H9 (cell line): ENCODE data around the gene APLN. TPM values are rescaled to one million over a fixed set of nuclear protein-coding genes. Genes with fewer than 3 reads are reported as not detected.

Experiments used
- DNase-seq: peaks from one replicate; pipeline ENCODE4 v3.0.0-alpha.2; 2017
- H2AFZ ChIP-seq: one replicate; pipeline ENCODE4 v1.6.1; 2013; ENCODE audit warnings: mild to moderate bottlenecking, low read length, control low read depth, moderate library complexity
- H2AK5ac ChIP-seq: 2 replicates; pipeline ENCODE4 v1.6.1; 2013; ENCODE audit warnings: low read length, control low read depth, mixed read lengths; ENCODE audit not compliant: insufficient read length
- H2BK120ac ChIP-seq: one replicate; pipeline ENCODE4 v1.6.1; 2013; ENCODE audit warnings: low read depth, mild to moderate bottlenecking, low read length, control low read depth, inconsistent platforms; ENCODE audit not compliant: poor library complexity, severe bottlenecking
- H2BK12ac ChIP-seq: 2 replicates; pipeline ENCODE4 v1.6.1; 2013; ENCODE audit warnings: low read length, control low read depth, mixed read lengths, low read depth; ENCODE audit not compliant: insufficient read length
- H2BK15ac ChIP-seq: 2 replicates; pipeline ENCODE4 v1.6.1; 2013; ENCODE audit warnings: low read depth, low read length, control low read depth
- H2BK20ac ChIP-seq: one replicate; pipeline ENCODE4 v1.6.1; 2013; ENCODE audit warnings: low read depth, mild to moderate bottlenecking, low read length, control low read depth, inconsistent platforms; ENCODE audit not compliant: poor library complexity, severe bottlenecking
- H2BK5ac ChIP-seq: 2 replicates; pipeline ENCODE4 v1.6.1; 2013; ENCODE audit warnings: low read length, control low read depth, mixed read lengths; ENCODE audit not compliant: insufficient read length
- H3K14ac ChIP-seq: 2 replicates; pipeline ENCODE4 v1.6.1; 2013; ENCODE audit warnings: low read length, control low read depth; ENCODE audit not compliant: insufficient read depth
- H3K18ac ChIP-seq: 2 replicates; pipeline ENCODE4 v1.6.1; 2013; ENCODE audit warnings: low read depth, mild to moderate bottlenecking, mixed read lengths, low read length, control low read depth; ENCODE audit not compliant: insufficient read length
- H3K23ac ChIP-seq: 2 replicates; pipeline ENCODE4 v1.6.1; 2013; ENCODE audit warnings: low read length, control low read depth, mixed read lengths, low read depth; ENCODE audit not compliant: insufficient read length
- H3K23me2 ChIP-seq: 2 replicates; pipeline ENCODE4 v1.6.1; 2013; ENCODE audit warnings: low read depth, mild to moderate bottlenecking, mixed read lengths, low read length, control low read depth; ENCODE audit not compliant: insufficient read length, poor library complexity, severe bottlenecking
- H3K27ac ChIP-seq: 2 replicates; pipeline ENCODE4 v1.5.1; 2013; ENCODE audit warnings: low read length, control low read depth, mixed read lengths, low read depth; ENCODE audit not compliant: insufficient read length
- H3K27me3 ChIP-seq: 2 replicates; pipeline ENCODE4 v1.6.1; 2013; ENCODE audit warnings: low read length, control low read depth, inconsistent platforms; ENCODE audit not compliant: insufficient read depth
- H3K4ac ChIP-seq: 2 replicates; pipeline ENCODE4 v1.6.1; 2013; ENCODE audit warnings: low read depth, mild to moderate bottlenecking, control low read depth, inconsistent platforms, low read length, moderate library complexity
- H3K4me1 ChIP-seq: 2 replicates; pipeline ENCODE4 v1.6.1; 2013; ENCODE audit warnings: low read length, control low read depth, inconsistent platforms; ENCODE audit not compliant: insufficient read depth
- H3K4me2 ChIP-seq: 2 replicates; pipeline ENCODE4 v1.6.1; 2013; ENCODE audit warnings: low read length, control low read depth, mixed read lengths; ENCODE audit not compliant: insufficient read length, insufficient read depth
- H3K56ac ChIP-seq: 2 replicates; pipeline ENCODE4 v1.6.1; 2013; ENCODE audit warnings: low read depth, mild to moderate bottlenecking, mixed read lengths, low read length, control low read depth; ENCODE audit not compliant: insufficient read length
- H3K79me1 ChIP-seq: 2 replicates; pipeline ENCODE4 v1.6.1; 2013; ENCODE audit warnings: low read depth, mild to moderate bottlenecking, moderate library complexity, low read length, control low read depth, inconsistent platforms; ENCODE audit not compliant: insufficient read depth, poor library complexity, severe bottlenecking
- H3K79me2 ChIP-seq: 2 replicates; pipeline ENCODE4 v1.6.1; 2013; ENCODE audit warnings: low read length, control low read depth, inconsistent platforms; ENCODE audit not compliant: insufficient read depth
- H3K9ac ChIP-seq: 2 replicates; pipeline ENCODE4 v1.6.1; 2013; ENCODE audit warnings: low read length, control low read depth, mixed read lengths; ENCODE audit not compliant: insufficient read length; ENCODE audit errors: extremely low read depth
- H3K9me3 ChIP-seq: one replicate; pipeline ENCODE4 v1.6.1; 2013; ENCODE audit warnings: low read depth, low read length, inconsistent platforms; ENCODE audit not compliant: control insufficient read depth
- H3T11ph ChIP-seq: one replicate; pipeline ENCODE4 v1.6.1; 2013; ENCODE audit warnings: mild to moderate bottlenecking, low read length, control low read depth, inconsistent platforms
- H4K20me1 ChIP-seq: one replicate; pipeline ENCODE4 v1.6.1; 2013; ENCODE audit not compliant: control insufficient read depth, insufficient read length, insufficient read depth
- H4K5ac ChIP-seq: 2 replicates; pipeline ENCODE4 v1.6.1; 2013; ENCODE audit warnings: low read depth, mild to moderate bottlenecking, mixed read lengths, low read length, control low read depth; ENCODE audit not compliant: insufficient read length
- H4K8ac ChIP-seq: replicated peaks from 2 replicates; pipeline ENCODE4 v1.6.1; 2013; ENCODE audit warnings: low read length, control low read depth, mixed read lengths, low read depth; ENCODE audit not compliant: insufficient read length
- H4K91ac ChIP-seq: 2 replicates; pipeline ENCODE4 v1.6.1; 2013; ENCODE audit warnings: low read depth, mild to moderate bottlenecking, moderate library complexity, mixed read lengths, low read length, control low read depth; ENCODE audit not compliant: insufficient read length
- H3K27ac Mint-ChIP-seq, 3 experiments: 2 replicates in 2 of 3; 3 replicates in 1 of 3; pipeline ENCODE4 v1.8.0; 2020 to 2021; ENCODE audit warnings: mixed read lengths in 3 of 3, mild to moderate bottlenecking in 1 of 3, moderate library complexity in 1 of 3
- H3K27me3 Mint-ChIP-seq: 2 replicates; pipeline ENCODE4 v1.8.0; 2021; ENCODE audit warnings: low read depth, mild to moderate bottlenecking, moderate library complexity, mixed read lengths
- H3K36me3 Mint-ChIP-seq, 3 experiments: 2 replicates in 2 of 3; 3 replicates in 1 of 3; pipeline ENCODE4 v1.8.0; 2020 to 2021; ENCODE audit warnings: low read depth in 3 of 3, mixed read lengths in 3 of 3; ENCODE audit not compliant: insufficient read depth in 1 of 3
- H3K4me1 Mint-ChIP-seq, 2 experiments: 2 replicates each; pipeline ENCODE4 v1.8.0; 2020; ENCODE audit warnings: mixed read lengths in 2 of 2
- H3K4me3 Mint-ChIP-seq, 2 experiments: 2 replicates in 1 of 2; 3 replicates in 1 of 2; pipeline ENCODE4 v1.8.0; 2020 to 2021; ENCODE audit warnings: mild to moderate bottlenecking in 2 of 2, mixed read lengths in 2 of 2, moderate library complexity in 1 of 2
- H3K9me3 Mint-ChIP-seq, 2 experiments: 2 replicates in 1 of 2; 3 replicates in 1 of 2; pipeline ENCODE4 v1.8.0; 2020; ENCODE audit warnings: mild to moderate bottlenecking in 2 of 2, mixed read lengths in 2 of 2, moderate library complexity in 1 of 2
- WGBS: extraction: QIAGEN DNeasy Blood & Tissue Kit; methylation state at CpG from one replicate; pipeline ENCODE4 v1.1.7; 2013; ENCODE audit warnings: missing lambda C conversion rate, low lambda C conversion rate, mixed read lengths; ENCODE audit not compliant: insufficient read length; ENCODE audit errors: extremely low coverage; 5-methylcytosine and 5-hydroxymethylcytosine counted together
- total RNA-seq: library from RNA; stranded (reverse); gene quantifications from 2 replicates; pipeline ENCODE4 v1.2.1, GENCODE V29; 2021
- TF ChIP-seq, protein P1 (sequence below): fragments of 200-600 bp; sonication (generic); conservative IDR thresholded peaks from 3 replicates; pipeline ENCODE4 v1.8.0; 2021; ENCODE audit warnings: antibody characterized with exemption, mild to moderate bottlenecking

APLN gene
- total RNA-seq, 1 experiment from 2014 or later = 0.24 TPM

GRCh38 chrX:129700536-129700935 is 45.8 kb upstream of the APLN start:
- Histone ChIP-seq H3K9ac (no peak overlapping the region), H4K20me1 (no peaks in the 10 kb centered on the region), H4K5ac (no peak overlapping the region), H3K23ac (no peak overlapping the region), H3K4me2 (no peak overlapping the region), H3K9me3 (peaks cover 8% of the 10 kb centered on the region), H3K79me1 (no peaks in the 10 kb centered on the region), H2BK120ac (no peak overlapping the region), H3K27ac (no peak overlapping the region), H2AK5ac (no peak overlapping the region), H2AFZ (no peak overlapping the region), H3K23me2 (no peaks in the 10 kb centered on the region), H3K79me2 (no peaks in the 10 kb centered on the region), H4K91ac (no peak overlapping the region), H3T11ph (no peak overlapping the region), H3K4me1 (peaks cover 9% of the 10 kb centered on the region; the same call in 1 of the 2 replicates), H2BK5ac (no peak overlapping the region), H3K27me3 (no peaks in the 10 kb centered on the region; the same call in 1 of the 2 replicates), H4K8ac (no peak overlapping the region), H2BK15ac (no peak overlapping the region), H3K56ac (no peak overlapping the region), H2BK12ac (no peak overlapping the region), H3K14ac (no peak overlapping the region), H3K18ac (no peak overlapping the region), H3K4ac (no peak overlapping the region), H2BK20ac (no peak overlapping the region)
- Mint-ChIP-seq H3K27ac (no peak overlapping the region), H3K9me3 (peaks cover 0 to 71% of the 10 kb centered on the region in 2 experiments; a peak in 3 of 5 replicates), H3K4me3 (no peak overlapping the region), H3K36me3 (peaks cover 0 to 10% (median 3%) of the 10 kb centered on the region in 3 experiments; a peak in 3 of 7 replicates), H3K27me3 (peaks cover 32% of the 10 kb centered on the region), H3K4me1 (peaks cover 26 to 28% of the 10 kb centered on the region in 2 experiments)
- WGBS = no CpG with 5 or more reads among the region's 4 CpGs
- no peak for DNase-seq
- TF ChIP-seq, protein P1, sequence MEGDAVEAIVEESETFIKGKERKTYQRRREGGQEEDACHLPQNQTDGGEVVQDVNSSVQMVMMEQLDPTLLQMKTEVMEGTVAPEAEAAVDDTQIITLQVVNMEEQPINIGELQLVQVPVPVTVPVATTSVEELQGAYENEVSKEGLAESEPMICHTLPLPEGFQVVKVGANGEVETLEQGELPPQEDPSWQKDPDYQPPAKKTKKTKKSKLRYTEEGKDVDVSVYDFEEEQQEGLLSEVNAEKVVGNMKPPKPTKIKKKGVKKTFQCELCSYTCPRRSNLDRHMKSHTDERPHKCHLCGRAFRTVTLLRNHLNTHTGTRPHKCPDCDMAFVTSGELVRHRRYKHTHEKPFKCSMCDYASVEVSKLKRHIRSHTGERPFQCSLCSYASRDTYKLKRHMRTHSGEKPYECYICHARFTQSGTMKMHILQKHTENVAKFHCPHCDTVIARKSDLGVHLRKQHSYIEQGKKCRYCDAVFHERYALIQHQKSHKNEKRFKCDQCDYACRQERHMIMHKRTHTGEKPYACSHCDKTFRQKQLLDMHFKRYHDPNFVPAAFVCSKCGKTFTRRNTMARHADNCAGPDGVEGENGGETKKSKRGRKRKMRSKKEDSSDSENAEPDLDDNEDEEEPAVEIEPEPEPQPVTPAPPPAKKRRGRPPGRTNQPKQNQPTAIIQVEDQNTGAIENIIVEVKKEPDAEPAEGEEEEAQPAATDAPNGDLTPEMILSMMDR = no peak
